COLO668 (cell line): ENCODE measurements around the gene ZNF804B.

ENCODE experiments used
- DNase-seq: peaks from one replicate; lab custom pipeline; 2025; ENCODE audit not compliant: unreplicated experiment; lab: John Stamatoyannopoulos, UW

The ZNF804B gene

GRCh38 chr7:88759230-88760135, at the start of gene ZNF804B:
Gene ZNF804B (plus strand): TSS chr7:88759700. CDS start chr7:88759977, 277 bp downstream.
- peak; percentile 45 for DNase-seq

- no peak for DNase-seq
Observed at GRCh38 chr7:88735920-88736319, 23.6 kb upstream of the ZNF804B start.

GRCh38 chr7:88737632-88738031, 21.9 kb upstream of the ZNF804B start:
- no peak for DNase-seq

- DNase-seq = no peak
Observed at GRCh38 chr7:88746126-88746525, 13.4 kb upstream of the ZNF804B start.

- no peak for DNase-seq
Observed at GRCh38 chr7:88756802-88757201, 2.7 kb upstream of the ZNF804B start.

- DNase-seq = no peak
Observed at GRCh38 chr7:88757371-88757770, 2.1 kb upstream of the ZNF804B start.

GRCh38 chr7:88758381-88759229, 895 bp upstream of the ZNF804B start:
- peak; percentile 21 for DNase-seq

GRCh38 chr7:88760136-88760515, 626 bp downstream of the ZNF804B start:
- DNase-seq = no peak

GRCh38 chr7:88761779-88762178, 2.3 kb downstream of the ZNF804B start:
- DNase-seq = no peak

GRCh38 chr7:88771417-88771816, 11.9 kb downstream of the ZNF804B start:
- no peak for DNase-seq

- DNase-seq = no peak
Observed at GRCh38 chr7:88772776-88773175, 13.3 kb downstream of the ZNF804B start.

GRCh38 chr7:88775838-88776237, 16.3 kb downstream of the ZNF804B start:
- no peak for DNase-seq

GRCh38 chr7:88787777-88788176, 28.3 kb downstream of the ZNF804B start:
- no peak for DNase-seq

GRCh38 chr7:88789480-88790064, 30.1 kb downstream of the ZNF804B start:
- DNase-seq = no peak

GRCh38 chr7:88791891-88792290, 32.4 kb downstream of the ZNF804B start:
- no peak for DNase-seq

GRCh38 chr7:88792361-88792760, 32.9 kb downstream of the ZNF804B start:
- no peak for DNase-seq

GRCh38 chr7:88795553-88795952, 36.1 kb downstream of the ZNF804B start, which contains the start of gene TEX47:
Gene TEX47 (minus strand): TSS chr7:88795737. CDS start chr7:88794942, 795 bp downstream.
- no peak for DNase-seq

GRCh38 chr7:88801046-88801445, 41.5 kb downstream of the ZNF804B start:
- no peak for DNase-seq

- DNase-seq = no peak
Observed at GRCh38 chr7:88806280-88807037, 47.0 kb downstream of the ZNF804B start.

GRCh38 chr7:88818552-88818951, 59.1 kb downstream of the ZNF804B start:
- no peak for DNase-seq

GRCh38 chr7:88826222-88826621, 66.7 kb downstream of the ZNF804B start:
- DNase-seq = no peak
